ENCODE data around the gene STARD10.

The STARD10 gene

DNA sequence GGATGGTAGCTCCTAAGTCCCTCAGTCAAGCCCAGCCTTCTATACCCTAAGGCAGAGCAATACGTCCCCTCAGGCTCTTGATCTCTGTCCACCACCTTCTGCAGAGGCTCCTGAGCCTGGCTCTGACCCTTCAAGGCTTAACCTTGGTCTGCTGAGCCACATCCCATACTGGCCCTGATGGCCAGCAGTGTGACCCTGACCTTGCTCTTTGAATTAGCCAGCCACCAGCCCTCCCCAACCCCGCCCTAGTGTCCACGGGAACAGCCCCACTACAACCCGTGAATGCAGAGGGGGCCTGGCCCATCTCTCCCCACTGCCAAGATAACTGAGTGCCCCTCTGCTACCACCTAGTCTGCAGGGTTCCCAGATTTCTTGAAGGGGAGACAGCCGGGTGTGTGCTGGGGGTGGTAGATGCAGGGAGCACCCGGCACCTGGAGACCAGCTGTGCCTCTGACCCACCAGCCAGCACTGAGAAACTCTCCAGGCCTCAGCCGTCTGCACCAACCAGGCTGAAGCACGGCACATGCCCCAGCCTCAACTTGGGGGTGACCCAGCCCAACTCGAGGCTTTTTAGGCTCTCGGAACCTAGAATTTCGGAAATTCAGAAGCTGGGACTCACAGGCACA, 47.8 kb downstream of the STARD10 start:
- TF ChIP-seq, protein P1, sequence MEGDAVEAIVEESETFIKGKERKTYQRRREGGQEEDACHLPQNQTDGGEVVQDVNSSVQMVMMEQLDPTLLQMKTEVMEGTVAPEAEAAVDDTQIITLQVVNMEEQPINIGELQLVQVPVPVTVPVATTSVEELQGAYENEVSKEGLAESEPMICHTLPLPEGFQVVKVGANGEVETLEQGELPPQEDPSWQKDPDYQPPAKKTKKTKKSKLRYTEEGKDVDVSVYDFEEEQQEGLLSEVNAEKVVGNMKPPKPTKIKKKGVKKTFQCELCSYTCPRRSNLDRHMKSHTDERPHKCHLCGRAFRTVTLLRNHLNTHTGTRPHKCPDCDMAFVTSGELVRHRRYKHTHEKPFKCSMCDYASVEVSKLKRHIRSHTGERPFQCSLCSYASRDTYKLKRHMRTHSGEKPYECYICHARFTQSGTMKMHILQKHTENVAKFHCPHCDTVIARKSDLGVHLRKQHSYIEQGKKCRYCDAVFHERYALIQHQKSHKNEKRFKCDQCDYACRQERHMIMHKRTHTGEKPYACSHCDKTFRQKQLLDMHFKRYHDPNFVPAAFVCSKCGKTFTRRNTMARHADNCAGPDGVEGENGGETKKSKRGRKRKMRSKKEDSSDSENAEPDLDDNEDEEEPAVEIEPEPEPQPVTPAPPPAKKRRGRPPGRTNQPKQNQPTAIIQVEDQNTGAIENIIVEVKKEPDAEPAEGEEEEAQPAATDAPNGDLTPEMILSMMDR (conservative IDR thresholded peaks at IDR 0.05; ENCODE audit: low read depth, low read length): no peak
- DNase-seq (ENCODE audit: low read depth): no peak
- no peak overlapping the region for H3K4me3 ChIP-seq (ENCODE audit: low read depth, low read length)

DNA sequence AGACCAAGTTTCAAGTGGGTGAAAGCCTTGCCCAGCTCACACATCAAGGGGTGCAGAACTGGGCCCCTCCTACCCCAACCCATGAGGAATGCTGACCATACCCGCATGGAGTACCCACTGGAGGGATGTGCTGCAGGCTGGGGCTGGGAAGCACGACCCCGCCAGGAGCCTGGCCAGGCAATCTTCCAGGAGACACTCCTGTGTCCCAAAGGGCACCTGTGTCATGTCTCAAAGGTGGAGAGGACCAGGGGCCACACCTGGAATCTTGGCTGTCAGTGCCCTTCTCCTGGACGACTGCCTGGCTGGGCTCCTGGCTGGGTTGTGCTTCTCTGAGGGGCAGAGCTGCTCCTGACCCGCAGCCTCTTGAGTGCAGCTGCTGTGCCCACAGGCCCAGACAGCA, 48.3 kb downstream of the STARD10 start:
- TF ChIP-seq, protein P1 (conservative IDR thresholded peaks at IDR 0.05; ENCODE audit: low read depth, low read length): no peak
- no peak for DNase-seq (ENCODE audit: low read depth)
- no peak overlapping the region for H3K4me3 ChIP-seq (ENCODE audit: low read depth, low read length)

DNA sequence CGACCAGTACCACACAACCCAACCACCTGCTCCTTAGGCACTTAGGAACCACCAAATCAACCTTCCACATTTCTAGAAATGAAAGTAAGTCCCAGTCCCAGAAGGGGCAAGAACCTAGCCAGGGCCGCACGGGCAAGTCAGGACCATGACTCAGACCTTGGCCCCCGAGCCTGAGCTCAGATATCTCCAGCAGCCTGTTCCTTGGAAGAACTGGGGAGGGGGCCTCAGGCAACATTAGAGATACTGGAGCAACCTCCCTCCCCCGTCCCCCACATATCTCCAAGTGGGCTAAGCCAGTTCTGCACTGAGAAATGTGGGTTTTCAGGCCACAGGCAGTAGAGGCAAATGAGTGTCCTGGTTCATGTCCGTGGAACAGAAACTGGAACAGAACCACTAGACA, 49.4 kb downstream of the STARD10 start:
- TF ChIP-seq, protein P1 (conservative IDR thresholded peaks at IDR 0.05; ENCODE audit: low read depth, low read length): no peak
- DNase-seq (ENCODE audit: low read depth): no peak
- H3K4me3 ChIP-seq (ENCODE audit: low read depth, low read length): no peak overlapping the region

DNA sequence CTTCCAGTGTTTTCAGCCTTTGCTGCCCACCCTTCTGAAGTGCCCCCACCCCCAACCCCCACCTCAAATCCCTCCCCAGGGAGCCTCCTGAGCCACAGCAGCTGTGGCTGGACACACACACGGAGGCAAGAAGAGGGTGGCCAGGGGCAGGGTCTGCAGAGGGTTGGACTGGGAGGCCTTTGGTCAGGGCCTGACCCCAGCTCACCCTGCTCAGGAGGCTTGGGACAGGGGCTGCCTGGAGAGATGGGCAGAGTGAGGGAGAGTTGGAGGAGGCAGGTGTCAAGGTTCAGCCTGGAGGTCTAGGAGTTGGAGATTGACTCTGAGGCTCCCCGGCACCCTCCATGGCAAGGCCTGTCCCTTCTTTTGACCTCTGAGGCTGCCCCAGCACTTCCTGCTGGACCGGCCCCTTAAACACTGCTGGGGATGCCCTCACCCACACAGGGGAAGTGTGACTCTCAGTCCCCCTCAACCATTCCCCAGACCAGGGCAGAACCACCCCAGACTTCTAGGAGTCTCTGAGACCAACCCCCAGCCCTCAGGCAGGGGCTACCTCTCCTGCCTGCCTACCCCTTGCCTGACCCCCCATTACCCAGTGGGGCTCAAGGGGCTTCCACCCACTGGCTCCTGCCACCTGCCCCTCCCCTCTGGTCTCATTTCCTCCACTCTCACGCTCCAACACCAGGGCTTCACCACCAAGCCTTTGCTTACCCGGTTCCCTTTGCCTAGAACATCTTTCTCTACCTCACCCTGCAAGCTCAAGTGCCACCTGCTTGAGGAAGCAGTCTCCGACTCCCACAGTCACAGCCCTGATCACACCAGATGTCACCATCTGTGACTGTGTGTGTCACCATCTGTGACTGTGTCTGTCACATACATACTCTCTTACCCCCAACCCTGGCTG, 50.3 kb downstream of the STARD10 start:
- no peak overlapping the region for H3K4me3 ChIP-seq (ENCODE audit: low read depth, low read length)

DNA sequence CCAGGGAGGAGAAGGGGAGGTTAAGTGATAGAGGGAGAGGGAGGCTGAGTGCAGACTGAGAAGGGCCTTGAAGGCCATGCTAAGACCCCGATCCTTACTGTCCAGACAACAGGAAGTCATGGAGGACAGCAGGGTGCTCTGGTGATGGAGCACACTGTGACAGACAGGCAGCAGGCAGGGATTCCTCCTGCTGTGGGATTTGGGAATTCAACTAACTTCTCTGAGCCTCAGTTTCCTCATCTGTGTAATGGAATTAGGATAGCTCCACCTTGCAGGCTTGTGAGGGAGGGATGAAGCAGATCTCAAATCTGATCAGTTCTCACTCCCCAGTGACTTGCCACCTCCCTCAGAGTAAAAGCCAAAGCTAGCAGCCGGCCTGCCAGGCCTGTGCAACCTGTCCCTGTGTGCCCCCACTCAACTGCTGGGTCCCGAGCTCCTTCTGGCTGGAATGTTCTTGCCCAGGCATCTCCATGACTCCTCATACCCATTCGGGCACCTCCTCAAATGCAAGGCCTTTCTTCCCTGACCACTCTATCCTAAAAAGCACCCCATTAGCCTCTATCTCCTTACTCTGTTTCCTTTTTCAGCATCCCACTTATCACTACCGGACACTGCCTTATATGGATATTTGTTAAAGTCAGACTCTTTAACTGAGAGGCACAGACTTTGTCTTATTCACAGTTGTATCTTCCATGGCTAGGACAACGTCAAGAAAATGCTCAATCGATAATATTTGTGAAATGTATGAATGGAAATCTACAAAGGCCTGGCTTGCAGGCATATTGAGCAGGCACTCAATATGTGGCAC, 51.1 kb downstream of the STARD10 start:
- no peak for DNase-seq (ENCODE audit: low read depth)
- TF ChIP-seq, protein P1 (conservative IDR thresholded peaks at IDR 0.05; ENCODE audit: low read depth, low read length): no peak
- H3K4me3 ChIP-seq (ENCODE audit: low read depth, low read length): no peak overlapping the region

More for the DNA sequence above, 50.3 kb downstream of the STARD10 start:
- TF ChIP-seq, protein P1 (conservative IDR thresholded peaks at IDR 0.05; ENCODE audit: low read depth, low read length): no peak
- no peak for DNase-seq (ENCODE audit: low read depth)

DNA sequence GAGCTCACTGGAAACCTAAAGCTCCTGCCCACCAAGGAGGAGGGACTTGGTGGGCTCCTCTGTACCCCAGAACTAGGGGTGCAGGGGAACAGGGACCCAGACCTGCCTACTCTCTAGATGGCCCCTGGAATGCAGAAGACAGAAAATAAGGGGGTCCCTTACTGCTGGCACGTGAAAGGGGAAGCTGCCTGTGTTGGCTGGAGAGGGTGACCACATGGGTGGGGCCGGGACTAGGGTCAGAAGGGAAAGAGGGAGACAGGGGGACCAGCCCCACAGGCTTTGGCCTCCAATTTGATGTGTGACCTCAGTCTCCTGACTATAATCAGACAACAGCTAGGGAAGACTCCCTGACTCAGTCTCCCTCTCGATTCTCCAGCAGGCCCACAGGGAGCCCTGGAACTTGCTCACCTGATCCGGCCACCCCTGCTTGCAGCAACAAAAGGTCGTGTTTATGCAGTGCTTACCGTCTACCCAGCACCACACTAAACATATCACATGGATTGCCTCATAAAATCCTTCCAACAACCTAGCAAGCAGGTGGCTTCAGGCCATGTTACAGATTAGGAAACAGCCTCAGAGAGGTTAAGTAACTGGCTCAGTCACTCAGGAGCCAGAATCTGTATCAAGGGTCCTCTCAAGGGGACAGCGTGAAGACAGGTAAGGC, 51.9 kb downstream of the STARD10 start:
- H3K4me3 ChIP-seq (ENCODE audit: low read depth, low read length): no peak overlapping the region

More for the DNA sequence above, 51.9 kb downstream of the STARD10 start:
- peak; percentile 65 for DNase-seq (ENCODE audit: low read depth)
- TF ChIP-seq, protein P1 (conservative IDR thresholded peaks at IDR 0.05; ENCODE audit: low read depth, low read length): no peak

Measured in choroid plexus epithelial cell (primary cell).